ENCODE results near the gene RARS1.
A peak's percentile ranks its signal among the peaks of the same experiment; 100 is the strongest.

RARS1 gene

DNA sequence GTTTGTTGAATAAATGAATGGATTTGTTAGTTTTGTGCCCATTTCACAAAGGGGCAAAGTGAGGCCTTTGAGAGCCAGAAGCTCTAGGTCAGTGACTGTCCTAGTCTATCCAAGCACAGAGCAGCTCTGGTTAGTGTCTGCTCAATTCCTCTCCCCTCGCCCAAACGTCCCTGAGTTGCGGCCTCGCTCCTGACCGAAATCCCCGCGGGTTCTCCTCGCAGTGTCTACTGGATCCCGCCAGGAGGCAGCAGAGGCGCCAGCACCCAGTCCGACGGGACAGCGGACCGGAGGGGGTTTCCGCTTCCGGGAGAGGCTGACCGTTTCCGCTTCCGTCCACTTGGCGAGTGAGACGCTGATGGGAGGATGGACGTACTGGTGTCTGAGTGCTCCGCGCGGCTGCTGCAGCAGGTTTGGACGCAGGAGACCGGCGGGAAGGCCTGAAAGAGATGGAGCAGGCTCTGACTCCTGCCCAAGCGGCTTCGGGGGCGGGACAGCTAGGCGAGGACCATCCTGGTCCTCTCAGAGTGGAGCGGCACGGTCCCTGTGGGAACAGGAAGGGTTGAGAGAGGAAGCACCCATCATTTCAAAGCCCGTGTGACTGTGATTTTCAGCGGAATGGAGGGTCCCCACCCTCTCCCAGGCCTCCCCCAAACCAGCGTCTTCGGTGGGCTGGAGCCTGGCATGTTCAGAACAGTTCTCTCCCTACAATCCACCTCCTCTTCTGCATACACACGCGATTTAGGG is at the start of gene RARS1:
Gene RARS1, plus strand, starts transcription at position 336 of the 744 bp plus-strand sequence. Its CDS starts 28 bp downstream, at position 364.
- peak; percentile 90 for DNase-seq

DNA sequence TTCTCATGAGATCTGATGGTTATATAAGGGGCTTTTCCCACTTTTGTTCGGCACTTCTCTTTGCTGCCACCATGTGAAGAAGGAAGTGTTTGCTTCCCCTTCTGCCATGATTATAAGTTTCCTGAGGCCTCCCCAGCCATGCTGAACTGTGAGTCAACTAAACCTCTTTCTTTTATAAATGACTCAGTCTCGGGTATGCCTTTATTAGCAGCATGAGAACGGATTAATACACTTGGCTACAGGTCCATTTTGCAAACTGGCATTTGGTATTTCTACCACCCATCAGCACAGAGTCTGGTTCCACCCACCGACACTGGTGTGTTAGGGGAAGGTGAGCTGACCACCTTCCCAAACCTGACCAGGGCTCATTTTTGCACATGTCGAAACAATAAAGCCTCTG is 47.9 kb upstream of the RARS1 start:
- no peak for DNase-seq

DNA sequence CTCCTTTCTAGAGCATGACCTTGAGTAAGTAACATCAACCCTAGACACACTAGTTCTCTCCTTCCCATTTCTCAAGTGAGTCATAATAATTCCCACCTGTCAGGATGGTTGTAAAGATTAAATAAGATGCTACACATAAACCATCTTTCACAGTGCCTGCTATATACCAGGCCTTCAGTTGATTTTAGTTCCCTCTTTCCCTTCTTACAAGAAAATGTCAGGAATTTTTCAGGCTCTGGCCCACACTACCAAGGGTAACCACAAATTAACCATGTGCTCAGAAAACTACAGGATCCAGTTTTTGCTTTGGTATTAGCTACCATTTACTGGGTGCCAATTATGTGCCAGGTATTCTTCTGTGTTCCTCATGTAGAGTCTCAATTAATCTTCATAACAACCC is 42.7 kb upstream of the RARS1 start:
- no peak for DNase-seq

DNA sequence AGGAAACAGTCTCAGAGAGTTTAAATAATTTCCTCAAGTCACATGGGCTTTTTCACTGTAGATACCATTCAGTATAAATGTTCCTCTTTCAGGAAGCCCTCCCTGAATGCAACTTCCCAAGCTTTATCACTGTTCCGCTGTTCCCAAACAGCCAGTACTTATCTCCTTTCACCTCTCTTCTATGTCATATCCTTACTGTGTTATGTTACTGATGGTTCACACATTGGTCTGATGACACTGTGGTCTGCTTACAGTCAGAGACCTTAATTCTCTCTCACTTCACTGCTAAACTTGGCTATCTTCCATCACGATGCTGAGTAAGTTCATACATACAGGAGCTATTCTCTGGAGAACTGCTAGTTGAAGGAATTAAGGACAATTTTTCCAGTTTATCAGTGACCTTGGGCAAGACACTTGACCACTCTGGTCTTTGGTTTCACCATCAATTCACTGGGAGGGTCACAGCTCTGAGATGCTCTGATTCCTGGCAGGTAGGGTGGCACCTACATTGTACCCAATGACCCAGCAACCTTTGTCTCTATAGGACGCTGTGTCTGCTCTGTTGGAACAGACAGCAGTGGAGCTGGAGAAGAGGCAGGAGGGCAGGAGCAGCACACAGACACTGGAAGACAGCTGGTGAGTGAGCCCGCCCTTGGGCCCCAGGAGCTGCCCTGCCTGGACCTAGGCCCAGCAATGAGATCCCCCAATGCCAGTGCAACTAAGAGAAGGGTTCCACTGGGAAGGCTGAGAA is 42.1 kb upstream of the RARS1 start:
- no peak for DNase-seq

DNA sequence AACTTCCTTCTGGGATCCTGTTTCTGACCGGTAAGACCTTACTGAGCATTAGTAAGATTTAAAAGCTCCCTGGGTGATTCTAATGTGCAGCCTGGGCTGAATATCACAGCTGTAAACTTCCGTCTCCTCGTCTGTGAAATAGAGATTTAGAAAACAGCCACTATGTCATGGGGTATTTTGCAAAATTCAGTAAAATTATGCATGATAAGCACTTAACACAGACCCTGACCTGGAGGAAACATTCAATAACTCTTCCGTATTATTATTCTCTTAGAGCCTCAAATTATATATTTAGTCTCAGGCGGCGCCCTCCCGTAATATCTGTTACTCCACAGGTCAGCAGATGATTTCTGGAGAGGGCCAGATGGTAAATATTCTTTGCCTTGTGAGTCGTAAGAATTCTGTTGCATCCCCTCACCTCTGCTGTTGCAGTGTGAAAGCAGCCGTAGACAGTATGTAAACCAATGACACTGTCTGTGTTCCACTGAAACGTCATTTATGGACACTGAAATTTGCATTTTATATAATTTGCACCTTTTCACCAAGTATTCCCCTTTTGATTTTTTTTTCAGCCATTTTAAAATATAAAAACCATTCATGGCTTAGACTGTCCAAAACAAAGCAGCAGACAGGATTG is 39.2 kb upstream of the RARS1 start:
- no peak for DNase-seq

DNA sequence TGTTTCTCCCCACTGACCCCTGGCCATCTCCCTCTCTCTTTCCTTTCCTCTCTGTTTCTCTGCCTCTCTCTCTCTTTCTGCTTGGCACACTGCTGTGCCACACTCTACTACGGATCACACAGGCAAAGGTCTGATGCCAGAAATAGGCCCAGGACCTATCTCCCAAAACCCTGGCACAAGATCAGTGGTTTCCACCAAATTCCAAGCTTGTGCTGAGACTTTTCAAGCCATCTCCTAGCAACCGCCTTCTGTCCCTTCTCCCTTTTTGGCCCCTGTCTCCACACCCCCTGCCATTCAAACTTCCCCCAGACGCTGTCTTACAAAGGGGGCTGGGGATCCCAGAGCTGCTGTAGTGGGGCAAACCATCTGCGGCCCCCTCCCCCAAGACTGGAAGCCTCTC is 38.5 kb upstream of the RARS1 start:
- no peak for DNase-seq

DNA sequence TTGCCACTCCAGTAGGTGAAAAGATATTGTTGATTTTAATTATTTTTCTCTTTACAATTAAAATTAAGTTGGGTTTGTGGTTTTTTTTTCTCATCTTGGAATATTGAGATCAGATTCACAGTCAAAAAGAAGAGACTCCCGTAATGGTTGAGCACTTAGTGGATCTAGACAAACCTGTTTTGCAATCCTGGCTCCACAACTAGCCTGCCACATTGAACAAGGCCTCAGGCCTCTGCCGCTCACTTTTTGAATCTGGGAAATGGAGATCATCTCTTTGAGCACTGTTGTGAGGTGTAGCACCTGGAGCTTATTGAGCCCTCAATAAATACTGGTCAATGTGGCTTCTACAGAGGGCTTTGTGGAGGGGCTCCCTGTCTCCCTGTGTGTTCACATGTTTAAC is 37.1 kb upstream of the RARS1 start:
- DNase-seq, result no peak

DNA sequence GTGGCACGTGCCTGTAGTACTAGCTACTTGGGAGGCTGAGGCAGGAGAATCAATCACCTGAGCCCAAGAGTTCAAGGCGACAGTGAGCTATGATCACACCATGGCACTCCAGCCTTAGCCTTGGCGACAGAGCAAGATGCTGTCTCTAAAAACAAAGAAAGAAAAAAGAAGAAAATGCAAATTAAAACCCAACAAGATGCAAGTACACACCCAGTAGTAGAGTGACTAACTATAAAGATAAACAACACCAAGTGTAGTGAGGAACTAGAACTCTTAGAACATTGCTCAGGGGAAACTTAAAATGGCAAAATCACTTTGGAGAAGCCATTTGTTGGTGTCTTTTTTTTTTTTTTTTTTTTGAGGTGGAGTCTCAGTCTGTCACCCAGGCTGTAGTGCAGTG is 34.7 kb upstream of the RARS1 start:
- no peak for DNase-seq

DNA sequence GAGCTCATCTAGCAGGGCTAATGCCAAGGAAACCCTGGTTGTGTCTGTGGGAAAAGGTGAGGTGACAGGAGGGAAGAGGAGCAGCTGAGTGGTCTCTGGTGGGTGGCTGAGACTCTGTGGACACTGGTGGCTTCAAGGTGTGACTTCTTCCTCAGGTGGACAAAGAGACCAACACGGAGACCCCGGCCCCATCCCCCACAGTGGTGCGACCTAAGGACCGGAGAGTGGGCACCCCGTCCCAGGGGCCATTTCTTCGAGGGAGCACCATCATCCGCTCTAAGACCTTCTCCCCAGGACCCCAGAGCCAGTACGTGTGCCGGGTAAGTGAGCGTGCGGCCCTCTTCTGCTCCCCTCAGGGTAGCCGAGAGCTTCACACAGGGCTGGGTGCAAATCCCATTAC is 31.1 kb upstream of the RARS1 start:
- DNase-seq, result no peak

DNA sequence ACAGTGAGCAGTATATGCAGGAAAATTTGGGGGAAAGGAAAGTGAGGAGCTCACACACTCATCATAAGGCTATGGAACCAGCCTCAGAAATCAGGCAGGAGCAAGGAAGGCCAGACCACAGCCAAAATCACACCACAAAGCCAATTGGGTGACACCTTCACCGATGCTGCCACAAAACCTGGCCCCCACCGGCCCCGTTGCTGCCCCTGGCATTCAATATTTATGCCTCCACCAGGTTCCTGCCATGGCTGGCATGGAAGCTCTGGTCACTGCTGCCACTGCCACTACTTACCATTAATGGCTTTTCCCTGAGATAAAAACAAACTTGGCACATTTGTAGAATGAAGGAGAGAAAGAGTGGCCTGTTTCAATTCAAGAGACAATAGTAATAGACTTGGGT is 28.7 kb upstream of the RARS1 start:
- DNase-seq, result no peak

DNA sequence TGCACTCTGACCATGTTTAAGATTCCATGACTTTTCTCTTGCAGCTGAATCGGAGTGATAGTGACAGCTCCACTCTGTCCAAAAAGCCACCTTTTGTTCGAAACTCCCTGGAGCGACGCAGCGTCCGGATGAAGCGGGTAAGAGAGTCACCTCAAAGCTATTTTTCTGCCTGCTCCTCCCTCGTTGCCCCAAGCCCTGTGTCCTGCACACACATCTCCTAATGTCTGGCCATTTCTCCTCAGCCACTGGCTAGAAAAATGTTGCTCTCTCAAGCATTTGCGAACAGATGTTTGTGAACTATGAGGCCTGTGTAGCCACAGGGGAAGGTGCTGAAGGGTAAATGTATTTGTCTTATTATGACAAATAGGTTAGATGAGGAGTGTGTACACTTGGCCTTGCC is 25.7 kb upstream of the RARS1 start:
- no peak for DNase-seq

DNA sequence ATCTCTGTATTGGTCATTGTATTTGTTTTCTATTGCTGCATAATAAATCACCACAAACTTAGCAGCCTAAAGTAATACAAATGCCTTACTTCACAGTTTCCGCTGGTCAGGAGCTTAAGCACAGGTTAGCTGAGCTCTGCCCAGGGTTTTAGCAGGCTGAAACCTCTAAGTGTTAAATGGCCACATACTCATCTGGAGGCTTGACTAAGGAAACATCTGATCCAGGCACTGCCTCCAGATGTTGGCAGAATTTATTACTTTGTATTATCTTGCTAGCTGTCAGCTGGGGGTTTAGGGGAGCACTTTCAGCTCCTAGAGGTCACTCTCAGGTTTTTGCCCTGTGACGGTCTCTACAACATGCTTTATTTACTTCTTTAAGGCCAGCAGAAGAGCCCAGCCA is 23.2 kb upstream of the RARS1 start:
- DNase-seq, result no peak

DNA sequence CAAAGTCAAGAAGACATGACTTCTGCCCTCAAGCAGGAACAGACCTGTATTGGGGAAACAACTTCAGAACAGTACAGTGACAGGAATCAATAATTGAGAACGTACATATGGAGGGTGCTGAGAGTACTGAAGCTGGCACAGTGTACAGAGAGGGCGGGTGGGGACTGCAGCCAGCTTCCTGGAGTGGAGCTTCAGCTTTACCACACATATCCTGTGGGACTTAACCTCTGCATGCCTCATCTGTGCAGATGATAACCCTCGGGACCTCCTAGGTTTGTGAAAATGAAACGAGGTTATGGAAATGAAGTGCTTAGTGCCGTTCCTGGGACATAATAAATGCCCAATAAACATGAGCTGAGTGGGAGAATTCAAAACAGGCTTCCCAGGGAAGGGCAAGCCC is 22.1 kb upstream of the RARS1 start:
- no peak for DNase-seq

DNA sequence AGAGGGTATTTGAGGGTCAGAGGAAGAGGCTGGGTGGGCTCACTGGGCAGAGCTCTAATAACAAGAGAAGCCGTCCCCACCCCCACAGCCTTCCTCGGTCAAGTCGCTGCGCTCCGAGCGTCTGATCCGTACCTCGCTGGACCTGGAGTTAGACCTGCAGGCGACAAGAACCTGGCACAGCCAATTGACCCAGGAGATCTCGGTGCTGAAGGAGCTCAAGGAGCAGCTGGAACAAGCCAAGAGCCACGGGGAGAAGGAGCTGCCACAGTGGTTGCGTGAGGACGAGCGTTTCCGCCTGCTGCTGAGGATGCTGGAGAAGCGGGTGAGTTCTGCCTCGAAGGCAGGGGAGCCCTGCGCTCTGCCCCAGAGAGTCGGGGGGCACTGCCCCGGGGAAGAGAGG is 21.6 kb upstream of the RARS1 start:
- no peak for DNase-seq

DNA sequence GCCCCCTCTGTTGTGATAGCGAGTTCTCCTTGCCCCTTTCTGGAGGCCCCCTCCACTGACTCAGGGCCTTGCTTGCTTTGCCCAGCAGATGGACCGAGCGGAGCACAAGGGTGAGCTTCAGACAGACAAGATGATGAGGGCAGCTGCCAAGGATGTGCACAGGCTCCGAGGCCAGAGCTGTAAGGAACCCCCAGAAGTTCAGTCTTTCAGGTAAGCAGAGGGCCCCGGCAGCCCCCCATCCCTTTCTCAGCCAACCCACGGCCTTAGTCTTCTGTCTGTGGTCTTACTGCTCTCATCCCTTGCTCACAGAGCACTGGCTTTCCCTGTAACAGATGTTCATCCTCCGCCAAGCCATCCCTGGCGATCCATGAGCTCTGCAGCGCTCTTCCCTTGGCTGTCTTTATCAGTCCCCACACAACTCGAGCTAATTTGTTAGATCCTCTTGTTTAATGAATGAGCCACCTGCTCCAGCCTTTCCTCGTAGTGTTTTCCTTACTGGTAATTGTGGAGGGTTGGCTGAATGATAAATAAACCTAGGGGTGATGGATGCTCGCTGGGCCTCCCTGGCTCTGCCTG is 18.4 kb upstream of the RARS1 start:
- DNase-seq, result no peak

DNA sequence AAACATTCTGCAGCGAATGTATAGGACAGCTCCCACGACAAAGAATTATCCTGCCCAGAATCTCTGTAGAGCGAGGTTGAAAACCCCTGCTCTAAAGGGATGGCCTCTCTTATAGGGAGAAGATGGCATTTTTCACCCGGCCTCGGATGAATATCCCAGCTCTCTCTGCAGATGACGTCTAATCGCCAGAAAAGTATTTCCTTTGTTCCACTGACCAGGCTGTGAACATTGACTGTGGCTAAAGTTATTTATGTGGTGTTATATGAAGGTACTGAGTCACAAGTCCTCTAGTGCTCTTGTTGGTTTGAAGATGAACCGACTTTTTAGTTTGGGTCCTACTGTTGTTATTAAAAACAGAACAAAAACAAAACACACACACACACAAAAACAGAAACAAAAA is 17.4 kb upstream of the RARS1 start:
- DNase-seq, result no peak

DNA sequence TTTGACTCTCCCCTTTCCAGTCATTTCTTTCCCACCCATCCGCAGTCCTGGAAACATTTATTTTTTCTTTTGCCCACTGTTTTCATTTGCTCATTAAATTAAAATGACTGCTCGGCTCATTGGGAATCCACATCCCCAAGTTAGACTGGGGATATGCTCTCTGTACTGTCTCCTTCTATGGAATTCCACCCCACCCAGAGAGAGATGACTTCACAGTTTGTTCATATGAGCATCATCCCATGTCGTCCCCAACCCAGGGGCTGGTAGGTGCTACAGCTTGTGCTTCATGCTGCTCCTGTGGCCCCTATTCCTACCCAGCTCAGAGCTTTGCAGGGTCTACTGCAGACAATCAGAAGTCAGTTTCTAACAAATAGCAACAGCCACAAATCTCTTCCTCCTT is 16.5 kb upstream of the RARS1 start:
- no peak for DNase-seq

DNA sequence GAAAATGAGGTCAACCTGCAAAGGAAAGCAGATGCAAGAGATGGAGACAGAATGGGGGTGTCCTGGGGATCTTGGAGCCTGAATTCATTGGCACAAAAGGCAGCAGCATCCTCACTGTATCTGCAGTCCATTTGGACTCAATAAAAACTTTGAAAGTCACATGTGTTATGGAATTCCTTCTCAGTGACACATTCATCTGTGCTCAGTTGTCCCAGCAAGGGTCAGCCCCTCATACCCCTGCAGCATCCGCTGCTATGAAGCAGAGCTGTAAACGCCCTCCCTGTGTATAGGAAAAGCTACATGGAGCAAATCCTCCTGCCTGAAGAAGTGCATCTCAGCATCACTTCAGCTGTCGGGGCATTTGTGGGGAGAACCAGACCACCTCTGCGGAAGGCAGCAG is 14.5 kb upstream of the RARS1 start:
- no peak for DNase-seq

DNA sequence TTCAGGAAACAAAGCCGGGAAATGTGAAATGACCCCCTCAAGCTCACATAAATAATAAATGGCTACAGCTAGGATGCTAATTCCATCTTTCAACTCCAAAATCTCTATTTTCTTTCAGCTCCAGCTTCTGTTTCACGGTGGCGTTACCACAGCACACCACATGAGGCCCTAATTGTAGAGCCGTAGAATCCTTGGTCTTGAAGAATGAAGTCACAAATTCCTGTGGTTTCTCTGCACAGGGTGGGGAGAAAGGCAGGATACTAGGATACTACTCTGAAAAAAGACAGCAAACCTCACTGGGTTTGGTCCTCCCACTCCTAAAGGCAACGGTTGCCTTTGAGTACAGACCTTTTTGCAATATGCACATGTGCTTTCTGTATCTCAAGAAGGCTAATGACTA is 13.9 kb upstream of the RARS1 start:
- peak; percentile 94 for DNase-seq

DNA sequence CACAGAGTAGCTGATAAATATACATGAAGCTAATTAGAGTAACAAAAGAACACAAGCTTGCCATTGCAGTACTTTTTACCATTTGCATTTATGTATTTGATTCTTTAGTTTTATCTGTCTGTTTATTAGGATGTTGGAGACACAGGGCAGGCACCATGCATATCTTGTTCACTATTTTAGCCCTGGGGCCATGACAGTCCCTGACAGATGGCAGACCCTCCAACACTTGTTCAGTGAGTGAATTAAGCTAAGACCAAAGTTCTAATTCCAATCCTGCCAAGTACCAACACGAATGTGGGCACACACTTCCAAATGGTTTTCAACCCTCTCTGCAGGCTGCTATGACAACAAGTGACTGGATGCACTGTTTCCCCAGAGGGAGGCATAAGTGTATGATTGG is 12.0 kb upstream of the RARS1 start:
- DNase-seq, result no peak

DNA sequence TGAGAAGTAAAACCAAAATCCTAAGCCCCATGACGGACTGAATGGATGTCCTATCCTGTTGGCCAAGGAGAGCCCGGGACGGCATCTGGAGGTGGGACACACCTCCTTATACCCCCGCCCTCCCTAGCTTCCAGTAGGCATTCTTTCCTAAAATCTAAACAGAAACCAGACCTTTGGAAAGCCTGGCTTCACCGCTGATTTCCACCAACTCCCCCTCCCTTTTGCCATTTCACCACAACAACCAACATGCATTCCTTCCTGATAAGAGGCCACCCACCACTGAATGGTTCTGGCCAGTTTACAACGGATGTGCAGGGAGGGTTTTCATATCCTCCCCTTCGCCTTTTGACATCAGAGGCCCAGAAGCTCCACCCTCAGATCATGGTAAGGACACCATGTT is 9.2 kb upstream of the RARS1 start:
- DNase-seq, result peak; percentile 96

DNA sequence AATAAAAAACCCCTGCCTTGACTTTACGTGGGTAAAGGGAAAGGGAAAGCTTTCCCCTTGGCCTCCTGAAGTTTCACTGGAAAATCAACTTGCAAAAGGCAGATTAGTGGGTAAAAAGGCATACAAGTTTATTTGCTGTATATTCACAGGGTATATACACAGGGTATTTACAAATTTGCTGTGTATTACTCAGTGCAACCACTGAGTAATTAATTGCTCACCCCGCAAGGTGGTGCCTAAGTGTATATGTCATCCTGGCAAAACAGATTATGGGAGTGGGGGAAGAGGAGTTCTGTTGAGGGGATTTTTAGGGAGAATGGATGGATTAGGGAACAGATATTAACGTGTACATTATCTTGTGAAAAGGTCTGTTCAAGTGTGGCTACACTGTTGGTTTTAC is 7.1 kb upstream of the RARS1 start:
- DNase-seq, result no peak

DNA sequence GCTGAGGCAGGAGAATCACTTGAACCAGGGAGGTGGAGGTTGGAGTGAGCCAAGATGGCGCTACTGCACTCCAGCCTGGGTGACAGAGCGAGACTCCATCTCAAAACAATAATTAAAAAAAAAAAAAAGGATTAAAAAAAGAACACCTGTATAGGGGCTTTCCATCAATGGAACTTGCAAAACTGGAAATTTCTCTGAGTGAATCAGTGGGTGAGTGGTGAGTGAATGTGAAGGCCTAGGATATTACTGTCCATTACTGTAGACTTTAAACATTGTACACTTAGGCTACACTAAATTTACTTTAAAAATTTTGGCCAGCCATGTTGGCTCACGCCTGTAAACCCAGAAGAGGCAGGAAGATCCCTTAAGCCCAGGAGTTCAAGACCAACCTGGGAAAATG is 5.7 kb upstream of the RARS1 start:
- no peak for DNase-seq

DNA sequence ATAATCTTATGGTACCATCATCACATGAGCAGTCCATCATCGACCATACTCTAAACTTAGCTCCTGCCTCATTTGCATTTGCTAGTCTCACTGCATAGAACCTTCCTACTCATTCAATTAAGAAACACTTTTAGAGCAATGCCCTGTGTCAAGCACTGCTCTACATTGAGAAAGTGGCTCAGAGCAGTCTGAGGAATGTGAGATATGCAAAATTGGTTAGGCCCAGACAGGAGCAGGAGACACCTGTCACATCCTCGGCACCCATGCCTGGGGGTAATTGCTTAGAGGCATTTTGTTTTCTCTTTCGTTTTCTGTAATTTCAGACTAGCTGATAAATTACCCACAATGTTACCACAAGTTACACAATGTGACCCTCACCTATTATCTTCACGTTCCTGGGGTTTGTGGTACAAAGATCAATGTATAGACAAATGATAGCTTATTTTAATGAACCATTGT is 4.9 kb upstream of the RARS1 start:
- peak; percentile 50 for DNase-seq
